Prostate gland (tissue), 2 donors: Measurements from ENCODE around the gene ZNF83.

ENCODE experiments used
- CTCF ChIP-seq, 4 experiments: fragments of 200-600 bp in 2 of 4; fragments of 450-650 bp in 2 of 4; sonication (generic) in 2 of 4; IDR thresholded peaks; 1 replicate in 3 of 4; 2 replicates in 1 of 4; pipeline ENCODE4 v1.5.1; 2016 to 2019; ENCODE audit warnings: antibody characterized with exemption in 4 of 4, mild to moderate bottlenecking in 2 of 4, moderate library complexity in 2 of 4
- POLR2A ChIP-seq: fragments of 450-650 bp; IDR thresholded peaks from one replicate; pipeline ENCODE4 v1.6.1; 2016; ENCODE audit warnings: antibody characterized with exemption, mild to moderate bottlenecking

- TF ChIP-seq CTCF (IDR thresholded peaks at IDR 0.05) (no peak), POLR2A (no peak)
Observed at GRCh38 chr19:52687684-52688083, 49.5 kb upstream of the ZNF83 start.
